HCT116 (cell line): ENCODE data around the gene CEP72. TPM values are rescaled to one million over a fixed set of nuclear protein-coding genes. Genes with fewer than 3 reads are reported as not detected.

ENCODE experiments used
- ATAC-seq: fragments of 200-7000 bp; cut with Tn5 transposase; 2 replicates; pipeline ENCODE4 v1.9.1; 2020; ENCODE audit warnings: mild to moderate bottlenecking, moderate library complexity
- BruUV-seq: library from RNA; stranded (reverse); fragments of 400-500 nt; replicated peaks from 2 replicates; lab custom pipeline; 2021; lab: Mats Ljungman, UMichigan
- CTCF ChIA-PET: fragments of 300-600 bp; sonication (Branson Sonifier 250); formaldehyde crosslinking; loops from one replicate; lab custom pipeline; 2021; ENCODE audit warnings: antibody characterized with exemption; lab: Charles Lee
- POLR2A ChIA-PET: fragments of 300-600, 350-600 bp; sonication (Branson Sonifier 250); formaldehyde crosslinking; loops from one replicate; lab custom pipeline; 2021; ENCODE audit warnings: antibody characterized with exemption; lab: Charles Lee
- RAD21 ChIA-PET, 2 experiments: fragments of 300-600 bp; sonication (Branson Sonifier 250); formaldehyde crosslinking; loops; one replicate each; lab custom pipeline; 2023; ENCODE audit warnings: low total read pairs in 2 of 2; ENCODE audit not compliant: uncharacterized antibody in 2 of 2, unreplicated experiment in 2 of 2, low non-redundant PET in 1 of 2; lab: Charles Lee
- DNase-seq: peaks from one replicate; pipeline ENCODE4 v3.0.0-alpha.2; 2010; ENCODE audit warnings: low read depth, low spot score
- H2AFZ ChIP-seq: fragments of 200-600 bp; shearing (Covaris generic), sonication (generic); 2 replicates; pipeline ENCODE4 v1.6.1; 2017; ENCODE audit warnings: low read depth, mixed run types, mixed read lengths, antibody characterized with exemption, low read length; ENCODE audit not compliant: poor library complexity, severe bottlenecking
- H3K27ac ChIP-seq: 2 replicates; pipeline ENCODE4 v1.5.1; 2012; ENCODE audit warnings: low read depth, low read length
- H3K27me3 ChIP-seq: fragments of 200-600 bp; sonication (generic); 2 replicates; pipeline ENCODE4 v1.6.1; 2016; ENCODE audit warnings: mixed run types, low read length, mixed read lengths; ENCODE audit not compliant: insufficient read depth
- H3K36me3 ChIP-seq, 2 experiments: fragments of 200-500 bp in 1 of 2; fragments of 200-600 bp in 1 of 2; sonication (Bioruptor generic) in 1 of 2; sonication (generic) in 1 of 2; 2 replicates each; pipeline versions ENCODE4 v1.5.1 to v1.6.1; 2014 to 2016; ENCODE audit warnings: low read length in 2 of 2, inconsistent platforms in 1 of 2, mixed read lengths in 1 of 2, mixed run types in 1 of 2; ENCODE audit not compliant: insufficient read depth in 2 of 2, control insufficient read depth in 1 of 2
- H3K4me1 ChIP-seq, 2 experiments: fragments of 200-600 bp in 1 of 2; sonication (generic) in 1 of 2; 2 replicates each; pipeline versions ENCODE4 v1.5.1 to v1.6.1; 2012 to 2017; ENCODE audit warnings: low read length in 2 of 2, inconsistent platforms in 1 of 2, mild to moderate bottlenecking in 1 of 2, mixed read lengths in 1 of 2, mixed run types in 1 of 2, moderate library complexity in 1 of 2; ENCODE audit not compliant: insufficient read depth in 2 of 2, control insufficient read depth in 1 of 2
- H3K4me2 ChIP-seq: fragments of 200-600 bp; sonication (generic); 2 replicates; pipeline ENCODE4 v1.6.1; 2017; ENCODE audit warnings: mixed run types, low read length, mixed read lengths
- H3K4me3 ChIP-seq, 2 experiments: fragments of 200-600 bp in 1 of 2; sonication (generic) in 1 of 2; replicated peaks in 1 of 2; 2 replicates each; pipeline ENCODE4 v1.5.1; 2011 to 2016; ENCODE audit warnings: low read length in 2 of 2, control low read depth in 1 of 2, low read depth in 1 of 2, mild to moderate bottlenecking in 1 of 2, mixed read lengths in 1 of 2, mixed run types in 1 of 2
- H3K79me2 ChIP-seq: fragments of 200-600 bp; sonication (generic); 2 replicates; pipeline ENCODE4 v1.6.1; 2017; ENCODE audit warnings: mild to moderate bottlenecking, mixed run types, low read length, moderate library complexity, mixed read lengths; ENCODE audit not compliant: insufficient read depth
- H3K9ac ChIP-seq: fragments of 200-600 bp; sonication (generic); 2 replicates; pipeline ENCODE4 v1.6.1; 2016; ENCODE audit warnings: low read length, mixed read lengths
- H3K9me2 ChIP-seq: fragments of 200-600 bp; sonication (generic), shearing (Covaris generic); 2 replicates; pipeline ENCODE4 v1.6.1; 2017; ENCODE audit warnings: mixed run types, mild to moderate bottlenecking, moderate library complexity; ENCODE audit not compliant: insufficient read depth
- H3K9me3 ChIP-seq, 2 experiments: fragments of 200-500 bp in 1 of 2; fragments of 200-600 bp in 1 of 2; sonication (Bioruptor generic) in 1 of 2; sonication (generic) in 1 of 2; 2 replicates each; pipeline ENCODE4 v1.6.1; 2014 to 2017; ENCODE audit warnings: low read length in 2 of 2, mixed read lengths in 2 of 2, inconsistent platforms in 1 of 2, low read depth in 1 of 2, mild to moderate bottlenecking in 1 of 2, mixed run types in 1 of 2, moderate library complexity in 1 of 2; ENCODE audit not compliant: control insufficient read depth in 1 of 2, insufficient read depth in 1 of 2
- H4K20me1 ChIP-seq: fragments of 200-600 bp; sonication (generic), shearing (Covaris generic); 2 replicates; pipeline ENCODE4 v1.6.1; 2017; ENCODE audit warnings: mixed run types, mild to moderate bottlenecking, moderate library complexity; ENCODE audit not compliant: insufficient read depth
- ELF1 ChIP-seq: IDR thresholded peaks from 2 replicates; pipeline ENCODE4 v1.6.1; 2012; ENCODE audit warnings: low read depth, borderline replicate concordance
- EZH2phosphoT487 ChIP-seq: fragments of 200-600 bp; IDR thresholded peaks from 2 replicates; pipeline ENCODE4 v1.6.1; 2018; ENCODE audit warnings: antibody characterized with exemption, borderline replicate concordance
- JUND ChIP-seq: IDR thresholded peaks from 2 replicates; pipeline ENCODE4 v1.6.1; 2012
- POLR2AphosphoS5 ChIP-seq: IDR thresholded peaks from 2 replicates; pipeline ENCODE4 v1.6.1; 2011; ENCODE audit warnings: mild to moderate bottlenecking, low read depth, low read length, moderate library complexity
- SIN3A ChIP-seq: IDR thresholded peaks from 2 replicates; pipeline ENCODE4 v1.6.1; 2012; ENCODE audit warnings: low read depth
- SRF ChIP-seq: IDR thresholded peaks from 2 replicates; pipeline ENCODE4 v1.6.1; 2012; ENCODE audit warnings: low read depth
- intact Hi-C: fragments of 100-400 bp; cut with micrococcal nuclease; formaldehyde crosslinking; loops from 2 replicates; pipeline ENCODE4 v1.10.0; 2022
- total RNA-seq: library from RNA; stranded (reverse); gene quantifications from one replicate; pipeline ENCODE4 v1.2.1, GENCODE V29; 2021; ENCODE audit not compliant: unreplicated experiment
- TF ChIP-seq, protein P1 (sequence below): IDR thresholded peaks from 2 replicates; pipeline ENCODE4 v1.6.1; 2011; ENCODE audit warnings: mild to moderate bottlenecking, low read length, moderate library complexity; ENCODE audit not compliant: insufficient replicate concordance; ENCODE audit errors: extremely low read depth

CEP72 gene
- total RNA-seq, 1 experiment from 2014 or later, result 25.6 TPM

DNA sequence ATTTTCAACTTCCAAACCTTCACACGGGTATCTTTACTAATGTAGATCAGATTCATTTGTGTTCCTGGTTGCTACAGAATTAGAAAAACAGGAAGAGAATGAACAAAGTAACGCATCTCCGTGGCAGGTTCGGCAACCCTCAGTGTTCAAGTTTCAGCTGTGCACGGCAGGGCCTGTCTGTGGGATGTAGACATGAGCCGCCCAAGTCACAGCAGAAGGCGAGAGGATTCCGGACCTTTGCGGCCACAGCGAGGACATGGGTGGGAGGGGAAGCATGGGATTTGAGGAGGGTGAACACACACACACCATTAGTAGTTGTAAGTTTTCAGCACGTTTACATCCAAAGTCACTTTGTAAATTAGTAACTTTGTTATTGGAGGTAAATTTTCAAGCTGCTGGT lies 31.7 kb upstream of the CEP72 start (continued):
- TF ChIP-seq SRF (no peak), ELF1 (no peak), JUND (no peak), SIN3A (no peak)

DNA sequence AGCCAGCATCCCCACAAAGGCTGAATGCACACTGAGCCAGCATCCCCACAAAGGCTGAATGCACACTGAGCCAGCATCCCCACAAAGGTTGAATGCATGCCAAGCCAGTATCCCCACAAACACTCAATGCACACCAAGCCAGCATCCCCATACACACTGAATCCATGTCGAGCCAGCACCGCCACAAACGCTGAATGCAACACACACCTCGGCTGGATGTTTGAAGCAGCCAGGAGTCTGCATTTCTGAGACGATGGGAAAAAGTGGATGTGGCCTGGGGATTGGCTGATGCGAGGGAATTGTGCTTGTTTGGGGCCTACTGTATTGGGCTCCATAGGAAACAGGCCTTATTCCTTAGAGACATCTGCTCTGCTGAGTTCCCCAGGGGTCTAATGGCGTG lies 30.9 kb upstream of the CEP72 start:
- Histone ChIP-seq H3K27me3 (peaks cover 18% of the 10 kb centered on the region; the same call in 1 of the 2 replicates), H3K79me2 (no peaks in the 10 kb centered on the region), H2AFZ (no peak overlapping the region), H3K9me3 (peaks cover 3 to 4% of the 10 kb centered on the region in 2 experiments; a peak in 2 of 4 replicates), H3K4me1 (no peaks in the 10 kb centered on the region), H4K20me1 (no peaks in the 10 kb centered on the region), H3K27ac (no peak overlapping the region), H3K9me2 (no peaks in the 10 kb centered on the region), H3K4me3 (no peak overlapping the region), H3K9ac (no peak overlapping the region), H3K36me3 (no peaks in the 10 kb centered on the region), H3K4me2 (no peak overlapping the region)
- no TSS peak for BruUV-seq
- no peak for ATAC-seq
- RAD21 ChIA-PET, result interaction anchor here in 1 of 2 experiments (0.7 kb wide), 1 partner anchor 375 kb away, joined by 3 read pairs; no protein-coding TSS in a partner anchor
- POLR2A ChIA-PET, result no interaction called here
- no peak for DNase-seq
- TF ChIP-seq SIN3A (no peak), JUND (no peak), EZH2phosphoT487 (no peak), POLR2AphosphoS5 (no peak)
- TF ChIP-seq, protein P1, sequence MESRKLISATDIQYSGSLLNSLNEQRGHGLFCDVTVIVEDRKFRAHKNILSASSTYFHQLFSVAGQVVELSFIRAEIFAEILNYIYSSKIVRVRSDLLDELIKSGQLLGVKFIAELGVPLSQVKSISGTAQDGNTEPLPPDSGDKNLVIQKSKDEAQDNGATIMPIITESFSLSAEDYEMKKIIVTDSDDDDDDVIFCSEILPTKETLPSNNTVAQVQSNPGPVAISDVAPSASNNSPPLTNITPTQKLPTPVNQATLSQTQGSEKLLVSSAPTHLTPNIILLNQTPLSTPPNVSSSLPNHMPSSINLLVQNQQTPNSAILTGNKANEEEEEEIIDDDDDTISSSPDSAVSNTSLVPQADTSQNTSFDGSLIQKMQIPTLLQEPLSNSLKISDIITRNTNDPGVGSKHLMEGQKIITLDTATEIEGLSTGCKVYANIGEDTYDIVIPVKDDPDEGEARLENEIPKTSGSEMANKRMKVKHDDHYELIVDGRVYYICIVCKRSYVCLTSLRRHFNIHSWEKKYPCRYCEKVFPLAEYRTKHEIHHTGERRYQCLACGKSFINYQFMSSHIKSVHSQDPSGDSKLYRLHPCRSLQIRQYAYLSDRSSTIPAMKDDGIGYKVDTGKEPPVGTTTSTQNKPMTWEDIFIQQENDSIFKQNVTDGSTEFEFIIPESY, result no peak
- intact Hi-C loops, result no loop called here
- CTCF ChIA-PET, result no interaction called here
